Ovary (tissue), 9 donors: ENCODE results near the gene RSPH1. TPM values are rescaled to one million over a fixed set of nuclear protein-coding genes. Genes with fewer than 3 reads are reported as not detected.

ENCODE experiments used
- DNase-seq, 5 donors: peaks; one replicate each; pipeline ENCODE4 v3.0.0-alpha.2; 2019 to 2020
- H3K27ac ChIP-seq, 2 donors: fragments of 200-600 bp; one replicate each; pipeline versions ENCODE4 v1.5.1 to v1.8.0; 2019 to 2022
- H3K27me3 ChIP-seq: fragments of 200-600 bp; one replicate; pipeline ENCODE4 v1.8.0; 2022
- H3K36me3 ChIP-seq: fragments of 200-600 bp; sonication (generic); one replicate; pipeline ENCODE4 v1.5.1; 2019
- H3K4me1 ChIP-seq: one replicate; pipeline ENCODE4 v1.8.1; 2013; ENCODE audit warnings: mild to moderate bottlenecking, moderate library complexity; ENCODE audit not compliant: insufficient read depth
- H3K4me3 ChIP-seq: fragments of 200-600 bp; sonication (generic); one replicate; pipeline ENCODE4 v1.5.1; 2017
- H3K9me3 ChIP-seq, 2 donors: fragments of 200-600 bp in 1 of 2; sonication (generic) in 1 of 2; one replicate each; pipeline versions ENCODE4 v1.5.1 to v1.8.1; 2013 to 2019; ENCODE audit warnings: mild to moderate bottlenecking in 1 of 2, moderate library complexity in 1 of 2
- CTCF ChIP-seq, 3 donors: fragments of 450-650 bp in 2 of 3; fragments of 200-600 bp in 1 of 3; IDR thresholded peaks; one replicate each; pipeline versions ENCODE4 v1.5.1 to v1.8.0; 2016 to 2022; ENCODE audit warnings: antibody characterized with exemption in 3 of 3, mild to moderate bottlenecking in 1 of 3
- EP300 ChIP-seq: sonication (generic); formaldehyde crosslinking; IDR thresholded peaks from one replicate; pipeline ENCODE4 v1.6.1; 2017; ENCODE audit warnings: antibody characterized with exemption
- POLR2A ChIP-seq: fragments of 450-650 bp; IDR thresholded peaks from one replicate; pipeline ENCODE4 v1.6.1; 2017; ENCODE audit warnings: antibody characterized with exemption, mild to moderate bottlenecking, moderate library complexity
- WGBS, 3 donors: extraction: QIAGEN DNeasy Blood & Tissue Kit in 1 of 3; methylation state at CpG; one replicate each; pipeline versions ENCODE4 v1.1.5 to v1.1.7; 2013 to 2017; 5-methylcytosine and 5-hydroxymethylcytosine counted together
- intact Hi-C, 4 donors: fragments of 100-400 bp; cut with DNase I; formaldehyde crosslinking; loops; one replicate each; pipeline versions ENCODE4 v1.11.0 to v1.15.1; 2022 to 2023
- polyA plus RNA-seq, 2 donors: library from polyadenylated mRNA; stranded (reverse); fragments of 200-250 nt in 1 of 2; fragments of 350-450 nt in 1 of 2; fragmentation: Illumina TruSeq in 1 of 2; extraction: RNeasy Lipid Tissue Mini Kit (QIAGEN cat#74804) in 1 of 2; gene quantifications; one replicate each; pipeline ENCODE4 v1.2.3, GENCODE V29; 2013 to 2014
- total RNA-seq, 7 donors: library from RNA; depleted of rRNA in 2 of 7; stranded (reverse); fragments of >200 nt in 2 of 7; fragmentation: NEBNext Ultra II Directional in 3 of 7; extraction: Animal tissue kit (Norgen Biotek cat#: 25700) in 3 of 7; gene quantifications; one replicate each; pipeline versions ENCODE4 v1.1.0 to v1.2.4, GENCODE V29; 2016 to 2023
- donor health status: DM: no; HTN: no; CAD: no; lungs with moderate emphysema.
- donor health status: DM: no; HTN: no; CAD: no.
- donor health status: Bipolar disorder and iron deficiency.
- donor health status: DM: yes; HTN: yes; CAD: no.
- donor health status: DM: no; HTN: no; CAD: no.
- donor health status: DM: yes; HTN: yes; CAD: no.

Gene RSPH1
- total and polyA plus RNA-seq, 9 donors, result 0.76 to 37.5 (median 2.5) TPM

- Histone ChIP-seq H3K27me3 (no peaks in the 10 kb centered on the region), H3K36me3 (no peaks in the 10 kb centered on the region)
- intact Hi-C loops, result no loop called here
These were observed 59.1 kb downstream of the RSPH1 start for GRCh38 chr21:42436914-42437313.

GRCh38 chr21:42435833-42436232 lies 60.2 kb downstream of the RSPH1 start:
- intact Hi-C loops, result no loop called here
- H3K27me3 ChIP-seq, result no peaks in the 10 kb centered on the region
- H3K4me3 ChIP-seq, result no peak overlapping the region

More at GRCh38 chr21:42436914-42437313, 59.1 kb downstream of the RSPH1 start:
- Histone ChIP-seq H3K27ac (no peak overlapping the region), H3K9me3 (no peaks in the 10 kb centered on the region), H3K4me3 (no peak overlapping the region), H3K4me1 (no peaks in the 10 kb centered on the region)
- no peak for TF ChIP-seq POLR2A
- no peak for TF ChIP-seq EP300
- TF ChIP-seq CTCF (IDR thresholded peaks at IDR 0.05), result no peak
- no peak for DNase-seq

GRCh38 chr21:42435401-42435800 lies 60.6 kb downstream of the RSPH1 start:
- WGBS, 3 donors, result 64 to 74% (median 67%) methylated on average over 4 of the region's 4 CpGs
- no peaks in the 10 kb centered on the region for H3K27me3 ChIP-seq

More at GRCh38 chr21:42435833-42436232, 60.2 kb downstream of the RSPH1 start:
- TF ChIP-seq EP300, result no peak
- TF ChIP-seq CTCF (IDR thresholded peaks at IDR 0.05), result no peak
- no peak for TF ChIP-seq POLR2A
- no peak overlapping the region for H3K27ac ChIP-seq
- H3K4me1 ChIP-seq, result no peaks in the 10 kb centered on the region
- DNase-seq, result no peak
- no peaks in the 10 kb centered on the region for H3K9me3 ChIP-seq
- no peaks in the 10 kb centered on the region for H3K36me3 ChIP-seq

GRCh38 chr21:42434884-42435283 lies 61.1 kb downstream of the RSPH1 start:
- no peak for DNase-seq

More at GRCh38 chr21:42435401-42435800, 60.6 kb downstream of the RSPH1 start:
- no peak overlapping the region for H3K27ac ChIP-seq
- TF ChIP-seq POLR2A, result no peak
- TF ChIP-seq CTCF (IDR thresholded peaks at IDR 0.05), result no peak
- no peak for TF ChIP-seq EP300
- no peaks in the 10 kb centered on the region for H3K36me3 ChIP-seq
- no peak for DNase-seq
- H3K4me3 ChIP-seq, result no peak overlapping the region
- H3K4me1 ChIP-seq, result no peaks in the 10 kb centered on the region
- H3K9me3 ChIP-seq, result no peaks in the 10 kb centered on the region
- intact Hi-C loops, result no loop called here

More at GRCh38 chr21:42434884-42435283, 61.1 kb downstream of the RSPH1 start:
- TF ChIP-seq CTCF (IDR thresholded peaks at IDR 0.05) (no peak), POLR2A (no peak), EP300 (no peak)
- no peak overlapping the region for H3K4me3 ChIP-seq
- intact Hi-C loops, result no loop called here
- no peaks in the 10 kb centered on the region for H3K27me3 ChIP-seq
- no peaks in the 10 kb centered on the region for H3K4me1 ChIP-seq
- no peaks in the 10 kb centered on the region for H3K9me3 ChIP-seq
- no peaks in the 10 kb centered on the region for H3K36me3 ChIP-seq
- no peak overlapping the region for H3K27ac ChIP-seq
- WGBS, 3 donors, result 58 to 79% (median 60%) methylated on average over 3 of the region's 3 CpGs
